ENCODE data around the gene PDE8B.

Gene PDE8B

GRCh38 chr5:77397686-77398292 is 187.3 kb downstream of the PDE8B start:
- TF ChIP-seq SPI1 (IDR thresholded peaks at IDR 0.05; ENCODE audit: low read depth, low read length) (no peak), TAF1 (IDR thresholded peaks at IDR 0.05; ENCODE audit: low read depth, low read length) (no peak), PAX5 (IDR thresholded peaks at IDR 0.05; ENCODE audit: insufficient read depth, low read length, severe bottlenecking) (no peak), POU2F2 (IDR thresholded peaks at IDR 0.05; ENCODE audit: low read depth, low read length) (no peak), POLR2A (IDR thresholded peaks at IDR 0.05; ENCODE audit: low read depth, low read length) (no peak), POLR2AphosphoS5 (IDR thresholded peaks at IDR 0.05; ENCODE audit: low read depth, low read length) (no peak)
- DNase-seq (ENCODE audit: insufficient read length, low spot score) = no peak
- FAIRE-seq = peak; percentile 74

DNA sequence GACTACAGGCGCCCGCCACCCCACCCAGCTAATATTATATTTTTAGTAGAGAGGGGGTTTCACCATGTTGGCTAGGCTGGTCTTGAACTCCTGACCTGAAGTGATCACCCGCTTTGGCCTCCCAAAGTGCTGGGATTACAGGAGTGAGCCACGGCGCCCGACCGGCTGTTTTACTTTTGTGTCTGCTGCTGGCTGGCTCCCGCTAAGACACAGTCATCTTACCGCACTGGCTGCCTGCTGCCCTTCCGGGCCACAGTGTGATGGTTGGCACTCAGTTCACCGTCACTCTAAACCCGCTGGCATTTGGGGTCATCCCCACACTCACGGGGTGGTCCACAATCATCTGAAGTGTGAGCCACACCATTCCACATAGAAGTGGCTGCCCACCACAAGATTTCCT is 188.0 kb downstream of the PDE8B start:
- DNase-seq (ENCODE audit: insufficient read length, low spot score) (no peak), FAIRE-seq (no peak)
- no peak for TF ChIP-seq PAX5 (IDR thresholded peaks at IDR 0.05; ENCODE audit: insufficient read depth, low read length, severe bottlenecking)
- no peak for TF ChIP-seq POU2F2 (IDR thresholded peaks at IDR 0.05; ENCODE audit: low read depth, low read length)
- no peak for TF ChIP-seq POLR2AphosphoS5 (IDR thresholded peaks at IDR 0.05; ENCODE audit: low read depth, low read length)
- TF ChIP-seq POLR2A (IDR thresholded peaks at IDR 0.05; ENCODE audit: low read depth, low read length) = no peak
- no peak for TF ChIP-seq SPI1 (IDR thresholded peaks at IDR 0.05; ENCODE audit: low read depth, low read length)
- TF ChIP-seq TAF1 (IDR thresholded peaks at IDR 0.05; ENCODE audit: low read depth, low read length) = no peak

- no peak for TF ChIP-seq POLR2AphosphoS5 (IDR thresholded peaks at IDR 0.05; ENCODE audit: low read depth, low read length)
- no peak for TF ChIP-seq TAF1 (IDR thresholded peaks at IDR 0.05; ENCODE audit: low read depth, low read length)
- no peak for TF ChIP-seq POLR2A (IDR thresholded peaks at IDR 0.05; ENCODE audit: low read depth, low read length)
- TF ChIP-seq SPI1 (IDR thresholded peaks at IDR 0.05; ENCODE audit: low read depth, low read length) = no peak
- no peak for TF ChIP-seq PAX5 (IDR thresholded peaks at IDR 0.05; ENCODE audit: insufficient read depth, low read length, severe bottlenecking)
- no peak for TF ChIP-seq POU2F2 (IDR thresholded peaks at IDR 0.05; ENCODE audit: low read depth, low read length)
- DNase-seq (ENCODE audit: insufficient read length, low spot score) = no peak
- FAIRE-seq = no peak
These were observed 188.4 kb downstream of the PDE8B start for GRCh38 chr5:77398896-77399295.

DNA sequence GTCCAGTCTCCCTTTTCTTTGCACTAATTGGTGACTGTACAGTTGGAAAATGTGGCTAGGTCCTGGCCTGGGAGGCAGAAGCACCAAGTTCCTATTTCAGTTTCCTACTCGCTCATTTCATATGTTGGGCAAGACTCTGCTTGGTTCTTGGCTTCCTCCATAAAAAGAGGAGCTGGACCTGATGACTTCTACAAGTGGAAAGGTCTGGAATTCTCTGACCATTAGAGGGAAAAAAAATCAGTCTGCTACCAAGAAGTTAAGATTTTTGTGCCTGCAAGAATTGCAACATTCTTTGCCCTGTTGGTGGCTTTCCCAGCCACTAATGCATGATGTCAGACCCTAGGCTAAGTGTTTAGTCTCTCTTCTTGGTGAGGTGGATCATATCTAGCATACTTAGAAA is 190.2 kb downstream of the PDE8B start:
- no peak for TF ChIP-seq SPI1 (IDR thresholded peaks at IDR 0.05; ENCODE audit: low read depth, low read length)
- FAIRE-seq = no peak
- no peak for DNase-seq (ENCODE audit: insufficient read length, low spot score)

- DNase-seq (ENCODE audit: insufficient read length, low spot score) = no peak
- no peak for TF ChIP-seq SPI1 (IDR thresholded peaks at IDR 0.05; ENCODE audit: low read depth, low read length)
- TF ChIP-seq POLR2A (IDR thresholded peaks at IDR 0.05; ENCODE audit: low read depth, low read length) = no peak
- TF ChIP-seq TAF1 (IDR thresholded peaks at IDR 0.05; ENCODE audit: low read depth, low read length) = no peak
- TF ChIP-seq PAX5 (IDR thresholded peaks at IDR 0.05; ENCODE audit: insufficient read depth, low read length, severe bottlenecking) = no peak
- TF ChIP-seq POLR2AphosphoS5 (IDR thresholded peaks at IDR 0.05; ENCODE audit: low read depth, low read length) = no peak
- TF ChIP-seq POU2F2 (IDR thresholded peaks at IDR 0.05; ENCODE audit: low read depth, low read length) = no peak
- no peak for FAIRE-seq
These were observed 192.3 kb downstream of the PDE8B start for GRCh38 chr5:77402796-77403195.

DNA sequence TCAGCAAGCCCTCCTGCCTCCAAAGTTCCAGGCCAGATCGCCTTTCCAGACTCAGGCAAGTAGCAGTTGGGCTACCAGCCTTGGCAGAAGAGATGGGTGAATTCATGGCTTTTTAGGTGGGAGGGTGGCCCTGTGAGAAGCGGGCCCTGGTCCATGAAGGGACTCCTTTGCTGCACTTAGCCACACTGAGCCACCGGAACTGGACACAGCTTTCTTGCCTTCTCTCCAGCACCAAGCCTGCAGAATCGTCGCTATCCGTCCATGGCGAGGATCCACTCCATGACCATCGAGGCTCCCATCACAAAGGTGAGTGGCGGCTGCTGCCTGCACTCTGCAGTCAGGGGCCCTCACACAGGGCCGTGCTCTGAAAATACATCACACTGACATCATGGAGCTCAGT is 196.7 kb downstream of the PDE8B start:
- no peak for DNase-seq (ENCODE audit: insufficient read length, low spot score)
- TF ChIP-seq TAF1 (IDR thresholded peaks at IDR 0.05; ENCODE audit: low read depth, low read length) (no peak), POLR2A (IDR thresholded peaks at IDR 0.05; ENCODE audit: low read depth, low read length) (no peak), SPI1 (IDR thresholded peaks at IDR 0.05; ENCODE audit: low read depth, low read length) (no peak), POU2F2 (IDR thresholded peaks at IDR 0.05; ENCODE audit: low read depth, low read length) (no peak), POLR2AphosphoS5 (IDR thresholded peaks at IDR 0.05; ENCODE audit: low read depth, low read length) (no peak), PAX5 (IDR thresholded peaks at IDR 0.05; ENCODE audit: insufficient read depth, low read length, severe bottlenecking) (no peak)
- no peak for FAIRE-seq

DNA sequence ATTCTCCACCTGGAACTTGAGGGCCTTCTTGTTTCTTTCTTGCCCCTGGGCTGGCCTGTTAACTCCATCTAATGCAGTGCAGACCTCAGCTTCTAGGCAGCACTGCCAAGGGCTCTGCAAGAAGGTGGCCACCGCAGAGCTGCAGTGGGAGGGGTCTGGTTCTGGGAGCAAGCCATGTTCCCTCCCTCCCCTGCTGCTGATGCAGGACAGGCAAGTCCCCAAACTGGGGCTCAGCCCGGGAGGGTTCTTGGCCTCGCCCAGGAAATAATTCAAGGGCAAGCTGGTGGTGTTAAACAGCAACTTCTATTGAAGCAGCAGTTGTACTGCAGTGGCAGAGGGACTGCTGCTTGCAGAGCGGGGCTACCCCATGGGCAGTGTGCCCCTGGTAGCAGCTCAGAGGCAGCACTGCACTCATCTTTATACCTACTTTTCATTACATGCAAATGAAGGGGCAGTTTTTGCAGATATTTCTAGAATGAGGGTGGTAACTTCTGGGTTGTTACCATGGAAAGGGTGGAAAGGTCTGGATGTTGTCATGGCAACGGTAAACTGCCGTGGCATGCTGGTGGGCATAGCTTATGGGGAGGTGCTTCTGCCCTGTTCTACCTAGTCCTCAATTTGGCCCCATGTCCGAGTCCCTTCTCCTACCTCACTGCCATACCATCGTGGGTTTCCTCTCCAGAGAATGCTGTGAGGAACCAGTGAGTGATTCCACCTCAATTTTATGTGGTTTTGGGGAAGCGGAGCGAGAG is 199.6 kb downstream of the PDE8B start:
- DNase-seq (ENCODE audit: insufficient read length, low spot score) (no peak), FAIRE-seq (no peak)

GRCh38 chr5:77413049-77413448 is 202.6 kb downstream of the PDE8B start:
- TF ChIP-seq SPI1 (IDR thresholded peaks at IDR 0.05; ENCODE audit: low read depth, low read length) = no peak
- TF ChIP-seq POU2F2 (IDR thresholded peaks at IDR 0.05; ENCODE audit: low read depth, low read length) = no peak
- no peak for TF ChIP-seq POLR2AphosphoS5 (IDR thresholded peaks at IDR 0.05; ENCODE audit: low read depth, low read length)
- TF ChIP-seq PAX5 (IDR thresholded peaks at IDR 0.05; ENCODE audit: insufficient read depth, low read length, severe bottlenecking) = no peak
- TF ChIP-seq TAF1 (IDR thresholded peaks at IDR 0.05; ENCODE audit: low read depth, low read length) = no peak
- TF ChIP-seq POLR2A (IDR thresholded peaks at IDR 0.05; ENCODE audit: low read depth, low read length) = no peak
- FAIRE-seq (no peak), DNase-seq (ENCODE audit: insufficient read length, low spot score) (no peak)

More for the DNA sequence above, 199.6 kb downstream of the PDE8B start:
- TF ChIP-seq SPI1 (IDR thresholded peaks at IDR 0.05; ENCODE audit: low read depth, low read length) = no peak
- TF ChIP-seq PAX5 (IDR thresholded peaks at IDR 0.05; ENCODE audit: insufficient read depth, low read length, severe bottlenecking) = no peak
- no peak for TF ChIP-seq POLR2AphosphoS5 (IDR thresholded peaks at IDR 0.05; ENCODE audit: low read depth, low read length)
- TF ChIP-seq POU2F2 (IDR thresholded peaks at IDR 0.05; ENCODE audit: low read depth, low read length) = no peak
- TF ChIP-seq POLR2A (IDR thresholded peaks at IDR 0.05; ENCODE audit: low read depth, low read length) = no peak
- TF ChIP-seq TAF1 (IDR thresholded peaks at IDR 0.05; ENCODE audit: low read depth, low read length) = no peak

- no peak for TF ChIP-seq SPI1 (IDR thresholded peaks at IDR 0.05; ENCODE audit: low read depth, low read length)
- DNase-seq (ENCODE audit: insufficient read length, low spot score) = no peak
- FAIRE-seq = no peak
These were observed 207.7 kb downstream of the PDE8B start for GRCh38 chr5:77418162-77418561.

Measured in GM12891 (cell line).